ENCODE measurements around the gene IGF1R.
A peak's percentile ranks its signal among the peaks of the same experiment; 100 is the strongest.

The IGF1R gene

DNA sequence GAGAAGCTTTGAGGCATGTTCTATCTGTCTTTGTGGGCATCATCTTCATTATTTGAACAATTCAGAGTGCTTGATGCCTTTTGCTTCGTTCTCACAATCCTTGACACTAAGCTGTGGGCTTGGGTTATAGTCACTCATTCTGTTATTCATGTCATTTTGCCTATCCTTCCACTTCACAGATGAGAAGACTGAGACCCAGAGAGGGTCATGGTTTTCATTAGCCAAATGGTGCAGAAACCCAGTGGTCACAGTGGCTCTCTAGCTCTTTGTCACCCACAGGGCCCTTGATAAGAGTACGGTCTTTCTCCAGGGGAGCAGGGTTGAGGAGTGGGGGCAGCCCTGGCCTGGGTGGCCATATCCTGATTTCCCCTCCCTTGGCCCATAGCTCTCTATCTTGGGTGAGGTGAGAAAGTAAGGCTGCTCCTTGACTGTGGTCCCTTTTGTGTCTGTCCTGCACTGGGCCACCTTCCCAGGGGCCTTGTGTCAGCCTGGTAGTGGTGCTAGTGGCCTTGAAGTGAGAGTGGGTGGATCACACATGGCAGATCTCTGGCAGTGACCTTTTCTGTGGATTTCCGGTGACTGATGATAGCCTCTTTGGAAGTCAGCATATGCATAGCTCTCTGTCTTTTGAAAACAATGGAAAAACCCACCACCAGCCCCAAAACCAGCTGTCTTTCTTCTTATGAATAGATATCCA lies 130.1 kb downstream of the IGF1R start:
- DNase-seq, result peak in 1 of 4 experiments; percentile 13

DNA sequence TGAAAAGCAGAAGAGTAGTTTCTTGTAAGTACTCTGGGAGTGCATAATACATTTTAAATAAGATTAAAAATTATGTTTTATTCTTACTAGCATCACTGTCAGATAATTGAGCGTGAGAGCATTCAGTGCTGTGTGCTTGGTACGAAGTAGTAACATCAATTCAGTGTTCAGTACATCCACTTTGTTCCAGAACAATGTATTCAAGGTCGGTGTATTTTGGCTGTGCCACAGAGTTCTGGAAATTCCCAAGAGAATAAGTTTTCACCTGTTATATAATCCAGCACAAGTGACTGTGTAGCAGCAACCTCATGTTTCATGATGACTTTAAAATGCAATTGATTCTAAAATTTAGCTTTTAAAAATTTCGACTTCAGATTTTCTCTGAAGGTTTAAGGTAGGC lies 130.6 kb downstream of the IGF1R start:
- no peak for DNase-seq

DNA sequence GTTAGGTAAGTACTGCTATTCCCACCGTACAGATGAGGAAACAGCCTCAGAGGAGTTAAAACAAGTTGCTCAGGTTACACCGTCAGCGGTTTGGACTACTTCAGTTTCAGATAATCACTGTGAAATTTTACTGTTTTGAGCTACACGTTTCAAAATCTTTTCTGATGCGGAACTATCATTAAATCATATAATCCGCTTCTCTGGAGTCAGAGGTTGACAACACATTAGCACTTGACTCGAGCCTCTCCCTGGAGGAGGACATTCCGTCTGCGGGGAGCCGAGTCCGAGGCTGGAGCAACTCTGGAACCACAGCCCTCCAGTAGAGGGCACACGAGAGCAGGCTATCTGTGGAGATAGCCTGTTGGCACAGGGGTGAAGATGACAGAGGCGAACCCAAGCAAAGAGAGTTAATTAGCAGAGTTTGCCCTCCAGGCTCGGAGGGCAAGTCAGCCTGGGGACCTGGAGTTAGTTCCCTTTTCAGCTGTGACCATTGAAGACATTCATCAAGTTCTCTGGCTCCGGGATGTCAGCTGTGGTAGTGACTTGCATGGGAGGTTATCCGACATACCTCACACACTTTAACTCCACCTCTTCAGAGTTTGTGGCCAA lies 131.2 kb downstream of the IGF1R start:
- peak; percentile 86 to 92 (median 90) for DNase-seq

DNA sequence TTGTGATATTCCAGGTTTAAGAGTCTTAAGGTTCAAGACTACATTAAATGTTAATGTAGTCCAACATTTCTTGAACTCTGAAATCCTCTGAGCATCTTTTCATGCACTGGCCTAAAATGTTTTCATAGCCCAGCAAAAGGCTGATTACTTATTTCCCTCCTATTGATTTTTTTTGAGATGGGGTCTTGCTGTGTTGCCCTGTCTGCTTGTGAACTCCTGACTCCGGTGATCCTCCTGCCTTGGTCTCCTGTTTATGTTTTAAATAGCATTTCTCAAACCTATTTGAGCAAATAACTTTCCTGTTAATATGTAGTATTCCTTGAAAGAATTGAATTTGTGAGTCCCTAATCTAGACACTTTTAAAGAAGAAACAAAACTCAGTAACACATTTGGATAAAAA lies 133.5 kb downstream of the IGF1R start:
- DNase-seq, result no peak

DNA sequence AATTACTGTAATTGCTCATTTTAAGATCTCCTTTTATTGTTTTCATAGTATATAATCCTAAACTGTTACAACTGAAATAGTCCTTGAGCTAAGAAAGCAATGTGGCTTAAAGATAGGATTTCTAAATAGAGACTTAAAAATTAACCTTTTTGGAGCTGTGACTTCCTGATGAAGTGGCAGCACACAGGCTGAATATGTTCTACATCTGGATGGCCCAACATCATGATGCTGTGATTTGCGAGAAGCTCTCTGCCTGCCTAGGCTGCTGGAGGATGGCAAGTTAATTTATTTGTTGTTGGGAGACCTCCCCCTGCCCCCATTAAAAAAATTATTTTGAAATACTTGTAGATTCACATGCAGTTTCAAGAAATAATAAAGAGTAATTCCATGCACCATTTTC lies 134.5 kb downstream of the IGF1R start:
- DNase-seq, result no peak

DNA sequence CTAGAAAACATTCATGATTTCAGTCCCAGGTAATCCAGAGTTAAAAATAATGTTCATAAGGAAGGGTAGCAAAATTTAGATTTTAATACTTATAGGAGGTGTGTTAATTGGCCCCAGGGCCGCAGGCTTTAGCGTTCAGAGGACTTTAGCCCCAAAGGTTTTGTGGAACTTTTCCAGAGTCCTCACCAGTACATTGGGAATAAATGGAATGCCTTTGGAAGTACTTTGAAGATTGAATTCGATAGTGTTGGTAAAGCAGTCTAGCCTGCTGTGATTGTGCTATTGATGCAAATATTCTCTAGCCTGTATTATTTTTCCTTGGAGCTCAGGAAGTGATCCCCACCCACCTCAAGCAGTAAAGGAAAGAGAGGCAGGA lies 137.1 kb downstream of the IGF1R start:
- DNase-seq, result no peak

DNA sequence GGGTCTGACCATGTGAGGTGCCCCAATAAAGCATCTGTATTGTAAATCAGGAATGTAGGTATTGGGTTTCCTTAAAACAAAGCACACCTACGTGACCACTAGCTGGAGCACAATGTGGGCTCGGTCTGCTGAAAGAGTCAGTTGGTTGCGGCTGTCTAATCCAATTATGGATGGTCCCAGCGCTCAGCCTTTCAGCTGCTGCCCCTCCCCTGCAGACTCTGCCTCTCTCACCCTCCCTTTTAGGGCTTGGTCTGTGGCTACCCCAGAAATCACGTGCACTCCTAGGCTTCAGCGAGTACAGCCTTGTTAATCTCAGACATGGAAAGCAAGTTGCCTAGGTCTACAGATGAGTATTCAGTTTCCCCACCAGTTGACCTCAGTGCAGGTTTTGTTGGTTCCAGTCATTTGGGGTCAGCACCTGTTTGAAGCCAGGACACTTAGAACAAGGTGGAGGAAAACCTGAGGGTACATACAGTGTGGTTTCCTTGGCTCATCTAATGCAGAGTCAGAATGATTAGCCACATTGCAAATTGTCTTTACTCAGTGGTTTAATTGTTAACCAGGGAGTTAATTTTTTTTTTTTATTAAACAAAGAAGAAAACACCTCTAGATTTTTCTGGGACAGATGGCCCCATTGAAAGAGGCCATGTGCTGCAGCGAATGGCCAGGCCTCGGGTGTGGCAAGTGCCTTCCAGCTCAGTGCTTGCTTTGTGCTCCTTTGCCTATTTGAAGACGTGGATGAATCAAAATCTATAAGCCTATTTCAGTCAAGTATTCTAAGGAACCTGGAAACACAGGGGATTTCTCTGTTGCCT lies 137.7 kb downstream of the IGF1R start:
- DNase-seq, result no peak

DNA sequence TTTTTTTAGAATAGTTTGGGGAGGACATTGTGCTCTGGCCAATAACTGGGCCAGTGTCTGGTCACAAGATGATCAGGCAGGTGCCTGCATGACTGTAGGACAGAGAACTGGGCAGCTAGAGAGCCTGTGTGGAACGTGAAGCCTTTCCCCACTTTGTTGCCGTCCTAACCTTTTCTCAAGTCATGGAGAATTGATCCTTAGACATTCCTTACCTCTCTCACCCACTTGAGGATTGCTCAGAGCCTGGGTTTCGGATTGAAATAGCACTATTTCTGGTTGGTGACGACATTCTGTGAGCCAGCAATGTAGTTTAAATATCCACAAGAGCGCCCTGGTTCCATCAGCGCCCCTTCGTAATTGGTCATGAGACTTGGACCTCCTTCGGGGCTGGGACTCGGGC lies 138.4 kb downstream of the IGF1R start:
- peak in 3 of 4 experiments; percentile 37 to 39 (median 39) for DNase-seq

DNA sequence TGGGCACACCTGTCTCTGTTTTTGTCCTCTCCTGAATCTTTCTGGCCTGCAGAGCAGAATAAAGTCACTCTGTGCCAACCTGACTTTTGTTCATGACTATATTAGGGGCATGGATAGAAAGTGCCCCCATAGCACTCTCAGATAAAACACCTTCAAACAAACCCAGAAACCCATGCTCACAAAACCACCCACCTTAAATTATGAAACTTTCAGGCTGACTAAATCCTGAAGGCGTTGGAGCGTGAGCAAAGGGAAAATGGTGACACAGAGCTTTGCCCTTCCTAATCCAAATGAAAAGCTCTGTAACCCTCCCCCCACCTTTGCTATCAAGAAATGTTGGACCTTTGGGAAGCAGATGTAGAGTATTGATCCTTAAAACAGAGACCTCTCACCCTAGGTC lies 138.9 kb downstream of the IGF1R start:
- peak; percentile 28 to 73 (median 64) for DNase-seq

DNA sequence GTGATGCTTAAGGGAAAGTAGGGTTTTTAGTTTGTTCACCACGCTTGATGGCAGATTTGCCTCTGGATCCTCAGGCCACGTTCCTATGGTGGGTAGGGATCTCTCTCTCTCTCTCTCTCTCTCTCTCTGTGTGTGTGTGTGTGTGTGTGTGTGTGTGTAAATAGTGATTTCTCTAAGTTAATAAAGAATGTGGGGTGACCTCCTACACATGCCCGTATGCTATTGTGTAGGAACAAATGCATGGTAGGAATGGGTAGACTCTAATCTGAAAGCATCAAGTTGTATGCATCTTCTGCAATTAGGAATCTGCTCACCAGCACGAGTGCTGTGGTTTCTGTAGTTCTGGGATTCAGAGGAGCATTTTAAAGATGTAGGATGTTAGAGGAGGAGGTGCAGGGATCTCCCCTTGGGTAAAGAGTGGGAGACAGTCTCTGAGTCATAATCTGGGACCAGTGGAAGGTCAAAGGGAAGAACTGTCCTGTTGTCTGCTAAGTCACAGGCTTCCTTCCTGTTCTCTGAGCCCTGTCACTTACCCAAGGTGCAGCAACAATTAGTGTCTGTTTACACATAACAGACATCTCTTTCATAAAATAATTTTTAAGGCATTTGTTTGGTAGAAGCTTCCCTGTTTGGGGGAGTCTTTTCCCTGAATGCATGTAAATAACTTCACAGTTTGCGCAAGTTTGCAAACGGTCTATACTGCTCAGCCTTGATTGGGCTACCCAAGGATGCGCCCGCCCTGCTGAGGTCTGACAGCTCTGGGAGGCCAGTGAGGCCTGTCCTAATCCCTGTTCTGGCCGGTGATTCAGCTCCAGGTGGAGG lies 139.8 kb downstream of the IGF1R start:
- peak; percentile 75 to 95 (median 86) for DNase-seq

DNA sequence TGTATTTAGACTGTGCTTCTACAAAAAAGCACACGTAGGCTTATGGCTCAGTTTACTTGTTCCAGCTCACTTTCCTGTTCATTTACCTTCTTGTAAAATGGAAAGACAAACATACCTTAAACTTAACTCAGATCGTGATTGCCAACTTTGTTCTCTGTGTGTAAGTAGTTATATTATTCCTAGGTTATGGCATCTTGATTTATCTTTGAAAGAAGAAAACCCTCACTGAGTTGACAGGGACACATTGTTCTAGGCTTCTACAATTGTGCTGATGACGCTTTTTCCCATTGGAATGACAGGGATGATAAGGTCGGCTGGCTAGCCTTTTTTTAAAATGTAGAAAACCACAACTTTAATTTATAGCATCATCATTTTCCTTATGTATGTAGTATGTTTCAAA lies 140.7 kb downstream of the IGF1R start:
- DNase-seq, result no peak

DNA sequence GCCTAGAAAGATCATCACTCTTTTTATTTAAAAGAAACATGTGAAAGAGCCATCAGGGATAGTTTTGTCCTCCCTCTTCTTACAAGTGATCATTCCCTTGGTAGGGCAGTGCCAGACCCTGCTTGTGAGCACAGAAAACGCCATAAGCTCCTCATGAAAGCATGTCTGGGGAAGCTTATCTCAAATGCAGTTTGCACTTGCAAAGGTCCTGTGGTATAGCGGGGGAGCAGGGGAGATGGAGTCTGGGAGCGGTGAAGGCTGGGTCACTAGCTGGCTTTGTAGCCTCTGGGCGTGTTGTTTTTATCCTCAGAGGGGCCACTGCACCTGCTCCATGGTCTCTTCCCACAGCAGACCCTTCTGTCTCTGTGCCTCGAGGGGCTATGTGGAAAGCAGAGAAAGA lies 141.9 kb downstream of the IGF1R start:
- no peak for DNase-seq

DNA sequence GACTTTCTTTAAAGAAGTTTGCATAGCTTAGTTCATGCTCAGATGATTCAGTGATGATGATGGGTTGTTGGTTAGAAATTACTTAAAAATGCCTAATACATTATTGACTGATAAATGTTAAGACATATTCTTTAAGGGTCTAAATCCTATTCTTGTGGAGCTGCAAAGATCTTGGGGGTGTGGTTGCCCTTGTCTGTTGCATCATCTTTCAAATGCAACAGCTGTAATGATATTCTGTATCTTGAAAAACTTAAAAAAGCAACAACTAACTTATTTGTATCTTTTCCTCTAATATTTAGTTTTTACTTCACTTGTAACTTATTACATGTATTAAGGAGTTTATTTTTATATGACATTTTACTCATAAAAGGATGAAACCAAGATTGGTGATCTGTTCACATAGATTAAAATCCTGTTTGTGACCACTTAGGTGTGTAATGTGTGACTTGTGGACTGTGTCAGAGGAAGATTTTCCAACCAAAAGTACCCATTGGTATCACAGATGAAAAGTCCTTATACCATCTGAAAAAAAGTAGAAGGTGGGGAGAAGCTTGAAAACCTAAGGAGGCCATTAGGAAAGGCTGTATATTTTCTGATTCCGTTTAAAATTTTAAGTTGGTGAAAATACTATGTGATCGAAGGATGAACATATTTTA lies 142.8 kb downstream of the IGF1R start:
- DNase-seq, result no peak

DNA sequence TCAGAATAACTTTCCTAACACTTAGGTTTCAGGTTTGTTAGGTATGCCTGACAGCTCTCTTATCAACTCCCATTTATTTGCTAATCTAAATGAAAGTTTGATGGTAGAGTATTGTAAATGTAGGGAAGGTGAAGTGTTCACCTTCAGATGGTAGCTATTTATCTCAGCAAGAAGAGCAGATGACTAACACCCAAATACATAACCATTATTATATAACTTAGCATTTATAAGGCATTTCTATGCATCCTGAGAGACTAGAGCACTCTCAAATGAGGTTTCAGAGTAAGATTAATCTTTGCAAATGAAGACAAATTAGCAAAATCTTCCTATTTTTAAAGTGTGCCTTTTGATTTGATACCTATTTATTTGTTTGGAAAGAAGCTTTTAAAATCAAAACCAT lies 143.8 kb downstream of the IGF1R start:
- no peak for DNase-seq

DNA sequence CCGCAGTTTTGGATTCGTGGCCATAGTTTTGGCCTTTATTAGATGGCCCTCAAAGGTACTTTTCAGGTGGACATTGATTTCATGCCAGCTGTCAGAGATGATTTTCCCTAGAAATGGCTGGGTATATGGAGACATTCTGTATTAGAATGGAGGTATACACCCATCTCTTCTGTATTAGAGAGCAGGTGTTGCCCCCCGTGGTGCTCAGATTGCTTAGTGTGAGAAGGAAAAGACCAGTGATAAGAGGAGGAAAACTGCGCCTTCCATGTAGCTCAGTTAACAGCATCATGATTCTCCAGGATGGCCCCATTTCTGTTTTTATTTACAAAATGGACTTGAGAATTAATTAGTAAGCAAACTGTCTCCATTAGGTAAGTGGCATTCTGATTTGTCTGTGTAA lies 145.9 kb downstream of the IGF1R start:
- no peak for DNase-seq

DNA sequence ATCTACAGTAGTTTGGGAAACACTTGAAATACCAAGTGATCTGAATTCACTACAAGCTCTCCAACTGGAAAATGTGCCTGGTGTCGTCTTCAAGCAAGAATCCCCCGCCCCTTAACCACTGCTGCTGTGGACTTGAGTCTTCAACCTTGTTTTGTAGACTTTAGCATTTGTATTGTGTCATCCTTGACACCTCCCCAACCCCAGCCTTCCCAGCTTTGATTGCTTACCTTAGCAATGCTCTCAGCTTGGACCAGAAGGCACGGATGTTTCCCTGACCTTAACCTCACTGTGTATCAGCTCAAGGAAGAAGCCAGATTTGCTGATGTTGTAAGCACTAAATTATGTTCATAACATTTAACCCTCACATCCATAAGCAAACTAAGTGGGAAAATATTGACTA lies 146.4 kb downstream of the IGF1R start:
- no peak for DNase-seq

DNA sequence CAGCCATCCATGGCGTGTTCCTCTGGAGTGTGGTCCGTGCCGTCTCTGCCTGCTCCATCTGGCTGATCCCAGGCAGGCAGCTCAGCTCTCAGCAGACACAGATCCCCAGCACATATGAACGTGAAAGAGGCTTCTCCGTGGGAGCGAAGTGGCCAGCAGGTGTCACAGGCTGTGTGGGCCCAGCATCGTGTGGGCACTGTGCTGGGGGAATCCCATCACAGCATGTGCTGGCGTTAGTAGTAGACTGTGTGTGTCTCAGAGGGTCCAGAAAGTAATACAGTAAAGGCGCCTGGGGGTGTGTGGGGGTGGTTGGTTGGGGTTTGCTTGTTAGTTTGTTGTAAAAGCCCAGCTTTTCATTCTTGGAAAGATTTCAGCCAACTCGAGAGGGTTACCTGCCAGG lies 147.6 kb downstream of the IGF1R start:
- no peak for DNase-seq

DNA sequence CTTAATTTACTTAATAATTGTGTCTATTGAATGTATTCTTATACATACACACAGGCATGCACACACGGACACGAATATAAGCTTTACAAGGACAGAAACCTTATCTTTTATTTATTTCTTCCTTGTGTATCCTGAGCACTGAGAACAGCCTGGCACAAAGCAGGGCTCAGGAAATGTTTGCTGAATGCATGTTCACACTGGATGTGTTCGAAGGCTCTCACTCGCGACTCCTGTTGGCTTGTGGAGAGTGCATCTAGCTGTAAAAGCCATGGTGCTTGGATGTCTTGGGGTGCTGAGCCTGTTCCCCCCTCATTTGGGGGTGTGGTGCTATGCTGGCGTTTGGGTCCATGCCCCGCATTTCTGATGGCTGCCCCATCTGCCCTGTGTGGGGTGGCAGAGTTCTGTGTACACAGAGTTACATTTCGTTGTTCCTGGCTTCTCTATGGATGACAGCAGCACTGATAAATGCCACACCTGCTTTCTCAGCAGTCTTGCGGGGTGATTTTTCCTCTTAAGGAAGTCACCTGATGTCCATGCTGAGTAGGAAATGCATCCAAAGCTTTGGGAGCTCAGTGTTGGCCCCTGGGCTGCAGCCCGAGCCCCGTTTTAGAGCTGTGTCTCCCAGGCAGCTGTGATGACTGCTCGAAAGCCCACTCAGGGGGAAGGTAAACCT lies 148.5 kb downstream of the IGF1R start:
- DNase-seq, result no peak

DNA sequence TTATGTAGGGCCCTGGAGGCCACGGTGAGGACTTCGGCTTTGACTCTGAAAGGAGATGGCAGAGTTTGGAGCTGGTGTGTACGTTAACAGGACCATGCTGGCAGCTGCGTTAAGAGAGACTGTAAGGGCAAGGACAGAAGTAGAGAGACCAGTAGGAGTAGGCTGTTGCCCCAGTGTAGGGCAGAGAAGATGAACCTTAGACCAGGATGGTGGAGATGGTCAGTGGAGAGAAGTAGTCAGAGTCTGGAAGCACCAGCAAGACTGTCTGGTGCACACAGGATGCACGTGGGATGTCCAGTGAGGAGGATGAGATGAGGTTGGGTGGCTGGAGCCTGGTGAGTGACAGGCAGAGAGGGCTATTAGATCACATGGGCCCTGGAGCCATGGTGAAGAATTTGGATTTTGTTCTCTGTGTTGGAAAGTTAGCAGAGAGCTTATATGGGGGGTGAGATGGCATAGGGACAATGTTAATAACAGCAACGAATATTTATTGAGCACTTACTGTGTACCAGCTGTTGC lies 150.1 kb downstream of the IGF1R start:
- DNase-seq, result no peak

DNA sequence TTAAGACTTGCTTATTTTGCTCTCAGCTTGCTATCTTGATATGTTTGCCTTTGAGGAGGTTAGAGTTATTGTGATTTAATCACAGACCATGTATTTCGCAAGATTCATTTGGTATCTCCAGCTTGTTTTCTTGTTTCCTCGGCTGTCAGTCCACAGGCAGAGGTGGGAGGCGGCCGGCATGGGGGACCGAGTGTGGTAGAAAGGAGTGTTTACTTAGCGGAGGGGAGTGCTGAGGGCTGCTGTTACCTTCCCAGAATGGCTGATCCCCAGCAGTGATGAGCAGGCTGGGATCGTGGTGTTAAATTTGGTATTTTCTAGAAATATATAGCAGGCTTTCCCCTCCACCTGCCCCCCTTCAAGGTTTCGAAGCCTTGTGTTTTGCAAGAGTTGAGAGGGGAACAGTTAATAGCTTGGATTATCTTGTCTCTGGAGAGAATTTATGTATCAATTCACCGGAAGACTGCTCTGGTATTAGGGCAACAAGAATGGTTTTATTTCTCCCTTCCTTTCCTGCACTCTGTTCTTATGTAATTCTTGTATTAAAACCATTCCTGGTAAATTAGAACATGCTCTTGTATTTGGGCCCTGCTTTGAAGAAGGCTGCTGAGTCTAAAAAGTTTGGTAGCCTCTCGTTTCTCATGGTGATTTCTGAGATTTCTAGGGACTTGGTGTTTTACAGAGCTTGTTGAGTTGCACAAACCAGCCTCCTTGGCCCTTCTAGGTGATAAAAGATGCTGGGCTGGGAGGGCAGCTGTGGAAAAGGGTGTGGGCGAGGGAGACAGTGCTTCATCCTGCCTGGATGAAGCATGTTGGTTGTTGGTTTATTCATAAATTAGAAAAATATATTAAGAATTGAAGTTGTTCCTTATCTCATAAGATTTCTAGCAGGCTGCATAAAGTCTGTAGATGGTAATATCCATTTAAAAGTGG lies 151.4 kb downstream of the IGF1R start:
- peak in 3 of 4 experiments; percentile 12 to 19 (median 15) for DNase-seq
